HG03378 (cell line): Measurements from ENCODE around the gene PFDN6.
A peak's percentile ranks its signal among the peaks of the same experiment; 100 is the strongest.
"Not testable (repeated sequence)": the region's sequence is repeated elsewhere in the genome, so short reads cannot be mapped to it uniquely, and the experiment has no call there.

ENCODE experiments used
- ATAC-seq: cut with Tn5 transposase; IDR thresholded peaks from one replicate; pipeline ENCODE4 v1.9.1; 2021; ENCODE audit warnings: mild to moderate bottlenecking, moderate library complexity; ENCODE audit not compliant: unreplicated experiment

The PFDN6 gene

DNA sequence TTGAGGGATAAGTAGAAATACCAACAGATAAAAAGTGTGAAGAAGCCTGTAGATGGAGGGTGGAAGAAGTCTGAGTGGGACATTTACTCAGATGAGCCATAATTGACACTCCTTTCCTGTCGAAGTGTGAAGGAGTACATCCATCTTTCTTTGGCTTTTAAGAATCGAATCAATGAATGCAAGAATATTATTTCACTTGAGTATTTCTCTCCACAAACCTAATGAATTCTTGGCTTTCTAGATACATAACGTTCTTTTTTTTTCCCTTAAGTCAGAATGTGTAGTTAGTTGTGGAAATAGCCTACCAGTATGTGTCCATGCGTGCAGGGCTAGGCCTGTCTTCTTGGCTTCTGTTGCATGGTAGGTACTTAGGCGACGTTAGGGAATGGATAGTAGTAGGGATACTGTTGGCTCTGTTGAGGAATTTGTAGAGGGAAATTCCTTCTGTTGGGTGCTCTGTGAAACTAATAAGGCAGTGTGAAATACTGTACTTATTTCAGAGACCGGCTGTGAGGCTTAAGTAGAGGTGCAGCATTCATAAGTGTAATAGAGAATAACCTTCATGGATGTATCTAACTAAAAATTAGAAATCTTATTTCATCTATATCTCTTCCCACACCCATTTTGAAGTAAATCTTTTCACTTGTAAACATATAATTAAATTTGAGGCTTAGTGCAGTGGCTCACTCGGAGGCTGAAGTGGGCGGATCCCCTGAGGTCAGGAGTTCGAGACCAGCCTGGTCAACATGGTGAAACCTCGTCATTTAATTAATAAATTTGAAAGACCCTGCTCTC lies 16.1 kb upstream of the PFDN6 start:
- ATAC-seq = no peak

GRCh38 chr6:33273924-33274902 lies 15.2 kb upstream of the PFDN6 start:
- ATAC-seq = no peak

DNA sequence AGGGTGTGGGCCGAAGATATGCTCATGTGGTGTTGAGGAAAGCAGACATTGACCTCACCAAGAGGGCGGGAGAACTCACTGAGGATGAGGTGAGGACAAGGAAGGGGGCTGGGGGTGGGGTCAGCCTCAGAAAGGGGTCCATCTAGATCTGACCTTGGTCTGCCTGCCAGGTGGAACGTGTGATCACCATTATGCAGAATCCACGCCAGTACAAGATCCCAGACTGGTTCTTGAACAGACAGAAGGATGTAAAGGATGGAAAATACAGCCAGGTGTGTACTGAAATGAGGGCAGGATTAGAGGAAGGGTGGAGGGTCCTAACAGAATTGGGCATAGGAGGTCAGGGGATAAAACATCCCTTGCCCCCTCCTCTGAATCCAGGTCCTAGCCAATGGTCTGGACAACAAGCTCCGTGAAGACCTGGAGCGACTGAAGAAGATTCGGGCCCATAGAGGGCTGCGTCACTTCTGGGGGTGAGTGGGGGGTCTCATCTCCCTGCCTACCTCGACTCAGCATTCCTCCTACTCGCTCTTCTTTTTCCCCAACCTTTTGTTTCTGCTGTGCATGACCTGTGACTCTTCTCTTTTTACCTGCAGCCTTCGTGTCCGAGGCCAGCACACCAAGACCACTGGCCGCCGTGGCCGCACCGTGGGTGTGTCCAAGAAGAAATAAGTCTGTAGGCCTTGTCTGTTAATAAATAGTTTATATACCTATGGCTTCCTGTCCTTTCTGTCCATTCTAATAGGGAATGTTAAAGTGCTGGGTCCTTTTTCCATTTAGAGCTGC lies 13.4 kb upstream of the PFDN6 start:
- ATAC-seq = not testable (repeated sequence)

DNA sequence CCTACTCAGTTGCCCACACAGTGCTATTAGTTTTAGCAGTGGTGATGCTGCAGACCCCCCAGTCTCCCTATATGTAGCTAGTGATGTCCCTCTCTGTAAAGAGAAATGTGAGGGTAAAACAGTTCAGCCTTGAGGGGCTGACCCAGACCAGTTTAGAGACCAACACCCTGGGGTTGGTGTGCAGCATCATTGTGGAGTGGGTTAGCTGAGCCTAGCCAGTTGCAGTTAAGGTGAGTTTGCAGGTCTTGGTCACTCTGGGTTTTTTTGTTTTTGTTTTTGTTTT lies 12.9 kb upstream of the PFDN6 start:
- peak; percentile 1 for ATAC-seq

- ATAC-seq = peak; percentile 34
Measured at GRCh38 chr6:33276864-33277662, 12.3 kb upstream of the PFDN6 start, which contains the start of gene B3GALT4. B3GALT4 (plus strand) TSS chr6:33277123; CDS start chr6:33277420, 297 bp downstream.

- no peak for ATAC-seq
Measured at GRCh38 chr6:33277663-33278391, 11.6 kb upstream of the PFDN6 start.

DNA sequence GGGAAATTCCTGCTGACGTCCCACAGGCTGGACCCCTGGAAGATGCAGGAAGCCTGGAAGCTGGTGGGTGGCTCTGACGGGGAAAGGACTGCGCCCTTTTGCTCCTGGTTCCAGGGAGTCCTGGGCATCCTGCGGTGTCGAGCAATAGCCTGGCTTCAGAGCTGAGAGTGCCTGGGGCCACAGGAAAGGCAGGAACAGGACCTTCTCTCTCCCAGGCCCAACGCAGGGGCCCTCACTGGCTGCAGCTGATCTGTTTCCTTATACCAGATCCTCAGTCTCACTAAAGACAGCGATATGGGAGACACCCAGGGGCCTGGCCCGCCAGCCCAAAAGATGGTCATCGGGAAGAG lies 11.0 kb upstream of the PFDN6 start:
- ATAC-seq = no peak

DNA sequence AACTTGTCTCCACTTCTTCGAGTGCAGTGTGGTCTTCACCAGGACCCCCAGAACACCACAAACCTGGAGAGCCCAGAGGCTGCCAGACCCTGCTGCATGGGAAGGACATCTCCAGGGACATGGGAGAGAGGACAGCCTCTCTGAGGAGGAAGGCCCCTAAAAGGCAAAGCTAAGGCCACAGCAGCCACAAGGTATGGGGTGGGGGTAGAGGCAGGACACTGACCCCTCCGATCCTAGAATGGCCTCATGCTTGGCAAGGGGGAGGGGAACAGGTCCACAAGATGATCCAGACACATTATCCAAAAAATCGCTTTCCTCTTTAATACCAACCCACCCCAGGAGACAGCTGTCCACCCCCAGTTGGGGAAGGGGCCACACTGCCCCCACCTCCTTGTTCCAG lies 10.6 kb upstream of the PFDN6 start:
- no peak for ATAC-seq

DNA sequence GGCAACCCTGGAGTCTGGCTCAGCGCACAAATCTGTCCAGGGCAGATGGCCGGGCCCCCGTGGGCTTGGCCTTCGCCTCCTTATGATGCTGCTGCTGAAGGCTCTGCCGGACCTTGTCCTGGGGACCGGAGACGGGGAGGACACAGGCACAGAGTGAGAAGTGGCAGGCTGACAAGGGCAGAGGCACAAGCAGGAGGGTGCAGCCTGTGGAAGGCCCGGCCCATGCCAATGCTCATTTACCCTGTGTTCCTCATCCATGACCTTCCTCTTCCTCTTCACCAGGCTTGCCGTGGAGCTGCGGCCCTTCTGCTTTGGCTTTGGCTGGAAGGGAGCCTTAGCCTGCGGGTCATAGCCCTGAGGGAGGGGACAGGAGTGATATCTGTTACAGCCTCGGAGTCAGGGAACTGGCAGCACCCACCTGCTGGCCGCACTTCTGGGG lies 10.1 kb upstream of the PFDN6 start:
- no peak for ATAC-seq

- ATAC-seq = no peak
Measured at GRCh38 chr6:33279971-33280511, 9.4 kb upstream of the PFDN6 start.

- no peak for ATAC-seq
Measured at GRCh38 chr6:33280539-33280938, 8.9 kb upstream of the PFDN6 start.

DNA sequence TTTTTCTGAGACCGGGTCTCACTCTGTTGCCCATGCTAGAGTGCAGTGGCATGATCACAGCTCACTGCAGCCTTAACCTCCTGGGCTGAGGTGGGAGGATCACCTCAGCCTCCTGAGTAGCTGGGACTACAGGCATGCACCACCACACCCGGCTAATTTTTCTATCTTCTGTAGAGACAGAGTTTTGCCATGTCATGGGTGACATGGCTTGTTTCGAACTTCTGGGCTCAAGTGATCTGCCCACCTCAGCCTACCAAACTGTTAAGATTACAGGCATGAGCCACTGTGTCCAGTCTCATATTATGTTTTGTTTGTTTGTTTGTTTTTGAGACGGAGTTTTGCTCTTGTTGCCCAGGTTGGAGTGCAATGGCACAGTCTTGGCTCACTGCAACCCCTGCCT lies 4.2 kb upstream of the PFDN6 start:
- not testable (repeated sequence) for ATAC-seq

DNA sequence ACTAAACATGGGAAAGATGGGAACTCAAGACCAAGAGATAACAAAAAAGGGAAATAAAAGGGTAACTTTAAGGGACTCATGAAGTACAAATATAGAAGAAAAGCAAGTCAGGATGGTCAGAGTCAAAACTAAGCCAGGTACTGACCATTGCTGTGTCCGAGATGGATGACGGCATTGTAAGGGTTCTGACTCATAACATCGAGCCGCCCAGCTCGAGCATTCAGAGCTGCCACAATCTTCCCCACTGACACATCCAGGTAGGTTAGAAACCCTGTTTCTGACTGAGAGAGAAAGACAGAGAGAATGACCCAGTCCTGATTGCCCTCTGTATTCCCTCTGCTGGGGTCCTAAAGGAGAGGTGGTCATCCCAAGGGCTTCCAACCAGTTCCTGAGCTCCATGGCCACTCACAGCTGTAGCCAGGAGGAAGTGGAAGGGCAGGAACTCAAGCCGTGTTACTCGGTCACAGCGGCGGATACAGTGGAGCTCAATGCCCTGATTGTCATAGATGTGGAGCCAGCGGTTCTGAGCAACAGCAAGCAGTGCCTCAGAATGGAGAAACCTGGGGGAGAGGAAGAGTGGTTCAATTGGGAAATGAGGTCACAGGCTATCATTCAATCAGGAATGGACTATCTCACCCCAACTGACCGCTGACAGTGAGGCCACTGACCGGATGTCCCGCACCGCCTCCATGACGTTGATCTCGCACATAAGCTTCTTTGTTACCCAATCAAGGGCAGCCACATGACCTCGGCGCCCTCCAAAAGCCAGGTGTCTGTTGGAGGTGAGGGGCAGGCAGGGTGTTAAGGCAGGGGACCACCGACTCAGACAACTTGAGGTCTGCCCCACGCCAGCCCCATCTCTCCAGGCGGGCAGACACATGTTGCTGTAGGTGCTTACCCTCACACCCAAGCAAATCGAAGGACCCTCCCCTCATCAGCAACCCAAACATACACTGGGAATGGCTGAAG lies 2.2 kb upstream of the PFDN6 start:
- ATAC-seq = no peak

DNA sequence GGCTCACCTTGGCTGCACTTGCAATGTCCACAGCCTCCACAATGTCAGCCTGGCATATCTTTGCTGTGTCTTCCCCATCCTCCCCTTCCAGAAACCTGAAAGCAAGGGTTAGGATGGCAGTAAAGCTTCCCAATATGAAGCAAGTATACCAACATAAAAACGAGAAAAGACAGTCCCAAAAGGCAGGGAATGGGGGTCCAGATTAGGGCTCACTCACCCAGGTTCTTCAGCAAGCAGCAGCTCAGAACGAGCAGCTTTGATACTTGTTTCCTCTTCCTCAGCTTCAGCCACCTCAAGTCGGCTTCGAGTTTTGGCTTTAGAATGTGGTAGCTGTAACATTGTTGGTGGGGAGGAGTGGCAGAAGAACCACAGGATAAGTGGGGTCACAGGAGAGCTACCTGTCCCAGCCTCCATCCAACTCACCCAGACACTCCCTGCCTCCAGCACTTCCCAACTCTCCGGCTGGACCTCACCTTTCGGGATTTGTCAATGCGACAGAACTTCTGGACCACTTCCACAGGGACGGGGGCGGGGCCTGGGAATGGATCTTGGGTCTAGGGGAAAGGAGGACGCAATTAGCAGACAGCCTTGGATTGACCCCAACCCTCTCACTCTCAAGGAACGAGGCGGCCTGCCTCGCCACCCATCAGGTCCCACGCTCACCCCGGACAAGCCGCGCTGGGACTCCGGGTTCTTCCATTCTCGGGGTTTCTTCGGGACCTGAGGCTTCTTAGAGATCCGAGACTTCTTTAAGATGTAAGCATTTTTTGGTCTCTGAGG lies 1.1 kb upstream of the PFDN6 start:
- no peak for ATAC-seq

DNA sequence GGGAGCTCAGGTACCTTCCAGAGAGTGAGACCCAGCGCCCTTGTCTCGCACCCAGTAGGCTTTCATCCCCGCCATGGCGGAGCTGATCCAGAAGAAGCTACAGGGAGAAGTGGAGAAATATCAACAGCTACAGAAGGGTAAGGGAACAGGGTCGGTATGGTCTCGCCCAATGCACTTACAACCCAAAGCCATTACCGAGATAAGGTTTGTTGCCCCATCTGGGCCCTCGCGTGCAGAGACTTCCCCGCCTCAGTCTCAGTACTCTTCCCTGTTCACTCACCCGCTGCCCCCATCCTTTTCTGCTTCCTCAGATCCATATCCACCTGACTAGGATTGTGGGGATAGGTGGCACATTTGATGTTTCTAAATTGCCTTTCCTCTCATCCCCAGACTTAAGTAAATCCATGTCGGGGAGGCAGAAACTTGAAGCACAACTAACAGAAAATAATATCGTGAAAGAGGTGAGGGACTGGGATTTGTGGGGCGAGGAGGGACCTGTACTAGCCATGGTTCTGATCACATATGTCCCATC lies 449 bp downstream of the PFDN6 start:
- ATAC-seq = no peak

DNA sequence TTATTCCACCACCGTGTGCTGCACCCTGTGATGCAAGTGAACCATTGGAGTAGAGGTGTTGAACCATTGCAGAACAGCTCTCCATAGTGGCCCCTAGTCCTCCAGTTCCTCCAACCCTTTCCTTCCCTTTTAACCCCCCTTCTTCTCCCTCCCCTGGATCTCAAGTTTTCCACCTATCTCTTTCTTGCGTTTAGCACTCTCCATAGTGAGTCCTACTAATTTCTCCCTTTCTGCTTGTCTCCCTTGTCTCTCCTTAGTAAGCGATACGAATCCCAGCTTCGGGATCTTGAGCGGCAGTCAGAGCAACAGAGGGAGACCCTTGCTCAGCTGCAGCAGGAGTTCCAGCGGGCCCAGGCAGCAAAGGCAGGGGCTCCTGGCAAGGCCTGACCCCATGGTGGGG lies 1.1 kb downstream of the PFDN6 start:
- ATAC-seq = no peak

- no peak for ATAC-seq
Measured at GRCh38 chr6:33292996-33293682, 3.7 kb downstream of the PFDN6 start.
